ENCODE results near the gene SPTBN4.

Gene SPTBN4

DNA sequence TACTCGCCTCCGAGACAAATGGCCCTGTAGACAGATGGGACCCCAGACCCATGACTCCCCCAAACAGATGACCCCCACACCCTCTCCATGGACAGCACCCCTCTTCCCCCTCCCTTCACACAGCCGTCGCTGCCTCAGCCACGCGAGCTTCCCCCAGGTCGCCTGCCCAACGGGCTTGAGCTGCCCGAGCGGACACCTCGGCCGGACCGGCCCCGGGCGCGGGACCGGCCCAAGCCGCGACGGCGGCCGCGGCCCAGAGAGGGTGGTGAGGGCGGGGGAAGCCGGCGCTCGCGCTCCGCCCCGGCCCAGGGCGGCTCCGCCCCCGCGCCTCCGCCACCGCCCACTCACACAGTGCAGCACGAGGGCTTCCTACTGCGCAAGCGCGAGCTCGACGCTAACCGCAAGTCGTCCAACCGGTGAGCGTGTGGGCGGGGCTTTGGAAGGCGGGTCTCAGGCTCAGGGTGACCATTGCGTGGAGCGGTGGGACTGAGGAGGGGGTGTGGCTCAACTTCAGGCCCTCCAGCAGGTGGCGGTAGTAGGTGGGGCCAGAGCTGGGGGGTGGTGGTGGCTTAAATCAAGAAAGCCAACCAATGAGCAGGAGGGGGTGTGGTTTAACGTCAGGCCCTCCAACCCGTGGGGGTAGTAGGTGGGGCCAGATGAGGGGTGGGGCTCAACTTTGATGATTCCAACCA is 103.7 kb downstream of the SPTBN4 start (continued):
- TF ChIP-seq ZNF561 (tag by site-specific recombination; IDR thresholded peaks at IDR 0.05; ENCODE audit: borderline replicate concordance) (peak; percentile 66; the same call in 1 of the 2 replicates), ZEB2 (tag by site-specific recombination; IDR thresholded peaks at IDR 0.05) (no peak; the same call in 1 of the 2 replicates), ZNF621 (tag by site-specific recombination; IDR thresholded peaks at IDR 0.05) (no peak), ZNF777 (tag by site-specific recombination; IDR thresholded peaks at IDR 0.05; ENCODE audit: borderline replicate concordance) (peak; percentile 90; the same call in 1 of the 2 replicates), ZNF214 (tag by site-specific recombination; IDR thresholded peaks at IDR 0.05; ENCODE audit: borderline replicate concordance) (no peak), ZNF10 (tag by site-specific recombination; IDR thresholded peaks at IDR 0.05) (peak; percentile 78; the same call in 1 of the 2 replicates), RBAK (tag by site-specific recombination; IDR thresholded peaks at IDR 0.05) (no peak), GLIS1 (tag by site-specific recombination; IDR thresholded peaks at IDR 0.05) (peak; percentile 89), IKZF3 (tag by site-specific recombination; IDR thresholded peaks at IDR 0.05) (no peak), ZNF394 (tag by site-specific recombination; IDR thresholded peaks at IDR 0.05; ENCODE audit: borderline replicate concordance) (no peak), SCRT1 (tag by site-specific recombination; IDR thresholded peaks at IDR 0.05; ENCODE audit: borderline replicate concordance) (peak; percentile 62; the same call in 1 of the 2 replicates), ZNF701 (tag by site-specific recombination; IDR thresholded peaks at IDR 0.05) (no peak), KLF10 (tag by site-specific recombination; IDR thresholded peaks at IDR 0.05) (peak; percentile 100), ZNF629 (tag by site-specific recombination; IDR thresholded peaks at IDR 0.05) (peak; percentile 40; the same call in 1 of the 2 replicates), ZNF654 (tag by site-specific recombination; IDR thresholded peaks at IDR 0.05; ENCODE audit: low read depth) (no peak), ZNF354C (tag by site-specific recombination; IDR thresholded peaks at IDR 0.05; ENCODE audit: borderline replicate concordance, low read depth) (no peak), ZNF211 (tag by site-specific recombination; IDR thresholded peaks at IDR 0.05; ENCODE audit: low read depth) (no peak), ZBTB21 (tag by site-specific recombination; IDR thresholded peaks at IDR 0.05) (peak; percentile 27; the same call in 1 of the 2 replicates), ZNF248 (tag by site-specific recombination; IDR thresholded peaks at IDR 0.05) (no peak), ZNF624 (tag by site-specific recombination; IDR thresholded peaks at IDR 0.05) (no peak), KLF7 (tag by site-specific recombination; IDR thresholded peaks at IDR 0.05; ENCODE audit: borderline replicate concordance) (no peak), ZSCAN30 (tag by site-specific recombination; IDR thresholded peaks at IDR 0.05) (peak; percentile 87), EGR2 (tag by site-specific recombination; IDR thresholded peaks at IDR 0.05; ENCODE audit: low read depth) (peak; percentile 97), ZNF530 (tag by site-specific recombination; IDR thresholded peaks at IDR 0.05; ENCODE audit: low read depth) (no peak)
- TF ChIP-seq, protein P1, sequence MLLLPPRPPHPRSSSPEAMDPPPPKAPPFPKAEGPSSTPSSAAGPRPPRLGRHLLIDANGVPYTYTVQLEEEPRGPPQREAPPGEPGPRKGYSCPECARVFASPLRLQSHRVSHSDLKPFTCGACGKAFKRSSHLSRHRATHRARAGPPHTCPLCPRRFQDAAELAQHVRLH (tag by site-specific recombination; IDR thresholded peaks at IDR 0.05), result no peak
- TF ChIP-seq, protein P2, sequence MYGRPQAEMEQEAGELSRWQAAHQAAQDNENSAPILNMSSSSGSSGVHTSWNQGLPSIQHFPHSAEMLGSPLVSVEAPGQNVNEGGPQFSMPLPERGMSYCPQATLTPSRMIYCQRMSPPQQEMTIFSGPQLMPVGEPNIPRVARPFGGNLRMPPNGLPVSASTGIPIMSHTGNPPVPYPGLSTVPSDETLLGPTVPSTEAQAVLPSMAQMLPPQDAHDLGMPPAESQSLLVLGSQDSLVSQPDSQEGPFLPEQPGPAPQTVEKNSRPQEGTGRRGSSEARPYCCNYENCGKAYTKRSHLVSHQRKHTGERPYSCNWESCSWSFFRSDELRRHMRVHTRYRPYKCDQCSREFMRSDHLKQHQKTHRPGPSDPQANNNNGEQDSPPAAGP (tag by site-specific recombination; IDR thresholded peaks at IDR 0.05), result no peak; the same call in 1 of the 2 replicates
- TF ChIP-seq, protein P3, sequence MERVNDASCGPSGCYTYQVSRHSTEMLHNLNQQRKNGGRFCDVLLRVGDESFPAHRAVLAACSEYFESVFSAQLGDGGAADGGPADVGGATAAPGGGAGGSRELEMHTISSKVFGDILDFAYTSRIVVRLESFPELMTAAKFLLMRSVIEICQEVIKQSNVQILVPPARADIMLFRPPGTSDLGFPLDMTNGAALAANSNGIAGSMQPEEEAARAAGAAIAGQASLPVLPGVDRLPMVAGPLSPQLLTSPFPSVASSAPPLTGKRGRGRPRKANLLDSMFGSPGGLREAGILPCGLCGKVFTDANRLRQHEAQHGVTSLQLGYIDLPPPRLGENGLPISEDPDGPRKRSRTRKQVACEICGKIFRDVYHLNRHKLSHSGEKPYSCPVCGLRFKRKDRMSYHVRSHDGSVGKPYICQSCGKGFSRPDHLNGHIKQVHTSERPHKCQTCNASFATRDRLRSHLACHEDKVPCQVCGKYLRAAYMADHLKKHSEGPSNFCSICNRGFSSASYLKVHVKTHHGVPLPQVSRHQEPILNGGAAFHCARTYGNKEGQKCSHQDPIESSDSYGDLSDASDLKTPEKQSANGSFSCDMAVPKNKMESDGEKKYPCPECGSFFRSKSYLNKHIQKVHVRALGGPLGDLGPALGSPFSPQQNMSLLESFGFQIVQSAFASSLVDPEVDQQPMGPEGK (tag by site-specific recombination; IDR thresholded peaks at IDR 0.05), result peak; percentile 99
- TF ChIP-seq, protein P4, sequence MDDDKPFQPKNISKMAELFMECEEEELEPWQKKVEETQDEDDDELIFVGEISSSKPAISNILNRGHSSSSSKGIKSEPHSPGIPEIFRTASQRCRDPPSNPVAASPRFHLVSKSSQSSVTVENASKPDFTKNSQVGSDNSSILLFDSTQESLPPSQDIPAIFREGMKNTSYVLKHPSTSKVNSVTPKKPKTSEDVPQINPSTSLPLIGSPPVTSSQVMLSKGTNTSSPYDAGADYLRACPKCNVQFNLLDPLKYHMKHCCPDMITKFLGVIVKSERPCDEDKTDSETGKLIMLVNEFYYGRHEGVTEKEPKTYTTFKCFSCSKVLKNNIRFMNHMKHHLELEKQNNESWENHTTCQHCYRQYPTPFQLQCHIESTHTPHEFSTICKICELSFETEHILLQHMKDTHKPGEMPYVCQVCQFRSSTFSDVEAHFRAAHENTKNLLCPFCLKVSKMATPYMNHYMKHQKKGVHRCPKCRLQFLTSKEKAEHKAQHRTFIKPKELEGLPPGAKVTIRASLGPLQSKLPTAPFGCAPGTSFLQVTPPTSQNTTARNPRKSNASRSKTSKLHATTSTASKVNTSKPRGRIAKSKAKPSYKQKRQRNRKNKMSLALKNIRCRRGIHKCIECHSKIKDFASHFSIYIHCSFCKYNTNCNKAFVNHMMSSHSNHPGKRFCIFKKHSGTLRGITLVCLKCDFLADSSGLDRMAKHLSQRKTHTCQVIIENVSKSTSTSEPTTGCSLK (tag by site-specific recombination; IDR thresholded peaks at IDR 0.05), result no peak
- TF ChIP-seq, protein P5, sequence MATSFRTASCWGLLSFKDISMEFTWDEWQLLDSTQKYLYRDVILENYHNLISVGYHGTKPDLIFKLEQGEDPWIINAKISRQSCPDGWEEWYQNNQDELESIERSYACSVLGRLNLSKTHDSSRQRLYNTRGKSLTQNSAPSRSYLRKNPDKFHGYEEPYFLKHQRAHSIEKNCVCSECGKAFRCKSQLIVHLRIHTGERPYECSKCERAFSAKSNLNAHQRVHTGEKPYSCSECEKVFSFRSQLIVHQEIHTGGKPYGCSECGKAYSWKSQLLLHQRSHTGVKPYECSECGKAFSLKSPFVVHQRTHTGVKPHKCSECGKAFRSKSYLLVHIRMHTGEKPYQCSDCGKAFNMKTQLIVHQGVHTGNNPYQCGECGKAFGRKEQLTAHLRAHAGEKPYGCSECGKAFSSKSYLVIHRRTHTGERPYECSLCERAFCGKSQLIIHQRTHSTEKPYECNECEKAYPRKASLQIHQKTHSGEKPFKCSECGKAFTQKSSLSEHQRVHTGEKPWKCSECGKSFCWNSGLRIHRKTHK (tag by site-specific recombination; IDR thresholded peaks at IDR 0.05), result no peak
- TF ChIP-seq, protein P6, sequence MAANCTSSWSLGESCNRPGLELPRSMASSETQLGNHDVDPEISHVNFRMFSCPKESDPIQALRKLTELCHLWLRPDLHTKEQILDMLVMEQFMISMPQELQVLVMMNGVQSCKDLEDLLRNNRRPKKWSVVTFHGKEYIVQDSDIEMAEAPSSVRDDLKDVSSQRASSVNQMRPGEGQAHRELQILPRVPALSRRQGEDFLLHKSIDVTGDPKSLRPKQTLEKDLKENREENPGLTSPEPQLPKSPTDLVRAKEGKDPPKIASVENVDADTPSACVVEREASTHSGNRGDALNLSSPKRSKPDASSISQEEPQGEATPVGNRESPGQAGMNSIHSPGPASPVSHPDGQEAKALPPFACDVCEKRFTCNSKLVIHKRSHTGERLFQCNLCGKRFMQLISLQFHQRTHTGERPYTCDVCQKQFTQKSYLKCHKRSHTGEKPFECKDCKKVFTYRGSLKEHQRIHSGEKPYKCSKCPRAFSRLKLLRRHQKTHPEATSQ (tag by site-specific recombination; IDR thresholded peaks at IDR 0.05), result peak; percentile 49; the same call in 1 of the 2 replicates

All from HEK293 (cell line).